Prostate gland (tissue), 2 donors: ENCODE data around the gene SNX9.

Experiments
- CTCF ChIP-seq, 4 experiments: fragments of 200-600 bp in 2 of 4; fragments of 450-650 bp in 2 of 4; sonication (generic) in 2 of 4; IDR thresholded peaks; 1 replicate in 3 of 4; 2 replicates in 1 of 4; pipeline ENCODE4 v1.5.1; 2016 to 2019; ENCODE audit warnings: antibody characterized with exemption in 4 of 4, mild to moderate bottlenecking in 2 of 4, moderate library complexity in 2 of 4
- POLR2A ChIP-seq: fragments of 450-650 bp; IDR thresholded peaks from one replicate; pipeline ENCODE4 v1.6.1; 2016; ENCODE audit warnings: antibody characterized with exemption, mild to moderate bottlenecking
- POLR2AphosphoS5 ChIP-seq: sonication (generic); formaldehyde crosslinking; IDR thresholded peaks from one replicate; pipeline ENCODE4 v1.6.1; 2017; ENCODE audit warnings: antibody characterized with exemption

DNA sequence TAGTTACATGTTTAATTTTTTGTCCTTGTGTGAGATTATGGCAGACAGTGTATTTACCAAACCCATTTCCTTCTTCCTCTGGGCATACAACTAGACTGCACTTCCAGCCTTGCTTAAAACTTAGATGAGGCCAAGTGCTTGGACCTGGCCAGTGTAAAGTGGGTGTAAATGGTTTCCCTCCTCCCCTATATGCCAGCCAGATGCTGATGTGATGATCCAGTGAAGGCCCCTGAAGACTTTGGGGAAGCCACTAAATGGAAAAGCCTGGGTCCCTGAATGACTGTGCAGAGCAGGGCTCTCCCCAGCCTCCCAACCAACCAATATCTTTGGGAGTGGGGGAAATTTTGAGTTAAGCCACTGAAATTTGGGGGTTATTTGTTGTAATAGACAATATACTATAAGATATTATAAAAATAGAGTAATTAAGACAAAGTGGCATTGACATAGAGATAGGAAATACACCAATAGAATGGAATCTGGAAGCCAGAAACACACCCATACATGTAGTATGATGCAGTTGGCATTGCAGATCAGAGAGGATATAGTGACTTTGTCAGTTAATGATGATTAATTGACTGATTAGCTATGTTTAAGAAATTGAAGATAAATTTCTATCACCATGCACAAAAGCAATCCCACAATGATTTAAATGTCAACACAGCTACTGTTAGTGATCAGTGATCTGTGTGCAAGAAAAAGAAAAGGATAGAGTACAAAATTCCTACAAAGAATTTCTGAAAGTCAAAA lies 10.4 kb upstream of the SNX9 start:
- TF ChIP-seq POLR2A = no peak
- TF ChIP-seq CTCF (IDR thresholded peaks at IDR 0.05) = no peak
- TF ChIP-seq POLR2AphosphoS5 = no peak
